ENCODE data around the gene TRPM3.

TRPM3 gene

GRCh38 chr9:70639853-70640814 lies 481.3 kb downstream of the TRPM3 start:
- peak; percentile 58 for DNase-seq

- DNase-seq: no peak
These were observed 485.6 kb downstream of the TRPM3 start for GRCh38 chr9:70635790-70636189.

- no peak for DNase-seq
These were observed 486.7 kb downstream of the TRPM3 start for GRCh38 chr9:70634696-70635095.

- no peak for DNase-seq
These were observed 490.4 kb downstream of the TRPM3 start for GRCh38 chr9:70630971-70631370.

GRCh38 chr9:70629080-70629685 lies 492.2 kb downstream of the TRPM3 start:
- DNase-seq: peak; percentile 5

GRCh38 chr9:70625078-70625477 lies 496.3 kb downstream of the TRPM3 start:
- DNase-seq: peak; percentile 5

- no peak for DNase-seq
These were observed 502.6 kb downstream of the TRPM3 start for GRCh38 chr9:70618784-70619183.

- DNase-seq: no peak
These were observed 504.2 kb downstream of the TRPM3 start for GRCh38 chr9:70617033-70617828.

- no peak for DNase-seq
These were observed 505.0 kb downstream of the TRPM3 start for GRCh38 chr9:70616228-70616990.

GRCh38 chr9:70615464-70616138 lies 505.8 kb downstream of the TRPM3 start:
- DNase-seq: no peak

GRCh38 chr9:70614786-70615463 lies 506.5 kb downstream of the TRPM3 start:
- DNase-seq: no peak

GRCh38 chr9:70613024-70613768 lies 508.2 kb downstream of the TRPM3 start:
- no peak for DNase-seq

GRCh38 chr9:70610287-70610644 lies 511.2 kb downstream of the TRPM3 start:
- DNase-seq: no peak

GRCh38 chr9:70609542-70610286 lies 511.7 kb downstream of the TRPM3 start:
- no peak for DNase-seq

- no peak for DNase-seq
These were observed 512.4 kb downstream of the TRPM3 start for GRCh38 chr9:70609011-70609410.

- peak; percentile 61 for DNase-seq
These were observed 513.5 kb downstream of the TRPM3 start for GRCh38 chr9:70607926-70608325.

- no peak for DNase-seq
These were observed 514.1 kb downstream of the TRPM3 start for GRCh38 chr9:70607329-70607728.

- no peak for DNase-seq
These were observed 518.4 kb downstream of the TRPM3 start for GRCh38 chr9:70603020-70603411.

GRCh38 chr9:70602321-70603019 lies 519.0 kb downstream of the TRPM3 start:
- peak; percentile 76 for DNase-seq
